GM12874 (cell line): Measurements from ENCODE around the gene ANO4.

Source experiments
- TF ChIP-seq, protein P1 (sequence below): IDR thresholded peaks from 2 replicates; pipeline ENCODE4 v1.5.1; 2011; ENCODE audit warnings: low read depth, mild to moderate bottlenecking, control low read depth, low read length, moderate library complexity; ENCODE audit not compliant: insufficient read depth

Gene ANO4

DNA sequence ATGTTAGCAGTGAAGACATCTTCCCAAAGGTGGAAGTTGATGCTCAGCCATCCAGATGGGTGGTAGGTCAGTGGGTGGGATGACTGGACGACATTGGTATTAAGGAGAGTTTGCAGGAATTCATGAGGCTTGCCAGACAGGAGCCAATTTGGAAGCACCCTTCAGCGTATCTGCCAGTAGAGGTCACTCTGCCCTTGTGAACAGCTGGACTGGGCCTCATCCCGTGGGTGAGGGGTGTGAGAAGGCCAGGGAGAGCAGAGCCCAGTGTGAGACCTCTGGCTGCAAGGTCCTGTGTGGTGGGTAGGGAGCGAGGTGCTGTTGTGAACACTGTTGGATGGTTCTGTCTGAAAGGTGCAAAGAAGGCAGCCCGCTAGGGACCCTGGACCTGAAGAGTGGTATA lies 377.7 kb downstream of the ANO4 start:
- TF ChIP-seq, protein P1, sequence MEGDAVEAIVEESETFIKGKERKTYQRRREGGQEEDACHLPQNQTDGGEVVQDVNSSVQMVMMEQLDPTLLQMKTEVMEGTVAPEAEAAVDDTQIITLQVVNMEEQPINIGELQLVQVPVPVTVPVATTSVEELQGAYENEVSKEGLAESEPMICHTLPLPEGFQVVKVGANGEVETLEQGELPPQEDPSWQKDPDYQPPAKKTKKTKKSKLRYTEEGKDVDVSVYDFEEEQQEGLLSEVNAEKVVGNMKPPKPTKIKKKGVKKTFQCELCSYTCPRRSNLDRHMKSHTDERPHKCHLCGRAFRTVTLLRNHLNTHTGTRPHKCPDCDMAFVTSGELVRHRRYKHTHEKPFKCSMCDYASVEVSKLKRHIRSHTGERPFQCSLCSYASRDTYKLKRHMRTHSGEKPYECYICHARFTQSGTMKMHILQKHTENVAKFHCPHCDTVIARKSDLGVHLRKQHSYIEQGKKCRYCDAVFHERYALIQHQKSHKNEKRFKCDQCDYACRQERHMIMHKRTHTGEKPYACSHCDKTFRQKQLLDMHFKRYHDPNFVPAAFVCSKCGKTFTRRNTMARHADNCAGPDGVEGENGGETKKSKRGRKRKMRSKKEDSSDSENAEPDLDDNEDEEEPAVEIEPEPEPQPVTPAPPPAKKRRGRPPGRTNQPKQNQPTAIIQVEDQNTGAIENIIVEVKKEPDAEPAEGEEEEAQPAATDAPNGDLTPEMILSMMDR = peak; percentile 20; the same call in 1 of the 2 replicates

DNA sequence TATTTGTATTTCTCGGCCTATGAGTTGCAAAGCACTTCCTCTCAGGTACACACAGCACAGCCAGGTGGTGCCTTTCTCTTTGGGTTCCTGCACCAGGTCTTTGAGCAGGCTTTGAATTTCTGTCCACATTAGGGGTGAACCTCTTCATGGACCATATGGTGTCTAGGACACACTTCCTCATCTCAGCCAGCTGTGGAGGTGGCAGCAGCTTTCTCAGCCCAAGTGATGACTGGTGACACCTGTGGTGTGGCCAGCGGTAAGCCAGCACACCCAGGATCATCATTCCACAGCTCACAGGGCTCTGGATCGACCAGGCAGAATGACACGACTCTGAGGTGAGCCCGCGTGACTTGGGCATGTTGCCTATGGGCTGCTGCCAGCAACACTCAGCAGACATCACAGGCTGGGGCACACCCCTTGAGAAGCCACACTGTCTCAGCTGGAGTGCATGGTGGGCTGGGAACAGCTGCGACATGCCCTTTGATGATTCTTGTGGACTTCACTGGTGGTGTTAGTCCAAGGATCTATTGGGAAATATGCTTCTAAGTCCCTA lies 378.7 kb downstream of the ANO4 start:
- TF ChIP-seq, protein P1 = no peak

DNA sequence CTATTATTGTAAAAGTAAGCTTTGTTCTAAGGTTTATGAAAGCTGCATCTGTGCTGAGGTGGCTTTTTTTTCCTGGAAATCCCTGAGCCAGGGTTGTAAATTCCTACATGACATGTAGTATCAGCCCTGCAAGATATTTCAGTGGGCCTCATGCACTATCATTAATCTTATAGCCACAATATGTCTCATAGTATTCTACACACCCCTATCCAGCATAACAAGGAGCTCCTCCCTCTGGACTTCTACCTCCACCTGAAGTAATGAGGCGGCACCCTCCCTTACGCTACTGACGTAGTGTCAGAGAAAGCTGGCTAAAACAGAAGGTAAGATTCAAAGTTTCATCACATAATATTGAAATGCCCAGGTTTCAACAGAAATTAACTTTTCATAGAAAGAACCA lies 380.0 kb downstream of the ANO4 start:
- TF ChIP-seq, protein P1 = no peak
